ENCODE measurements around the gene PPP1R8. TPM values are rescaled to one million over a fixed set of nuclear protein-coding genes. Genes with fewer than 3 reads are reported as not detected.
A peak's percentile ranks its signal among the peaks of the same experiment; 100 is the strongest.

The PPP1R8 gene
- total RNA-seq, 1 experiment from 2014 or later = 51.1 TPM

DNA sequence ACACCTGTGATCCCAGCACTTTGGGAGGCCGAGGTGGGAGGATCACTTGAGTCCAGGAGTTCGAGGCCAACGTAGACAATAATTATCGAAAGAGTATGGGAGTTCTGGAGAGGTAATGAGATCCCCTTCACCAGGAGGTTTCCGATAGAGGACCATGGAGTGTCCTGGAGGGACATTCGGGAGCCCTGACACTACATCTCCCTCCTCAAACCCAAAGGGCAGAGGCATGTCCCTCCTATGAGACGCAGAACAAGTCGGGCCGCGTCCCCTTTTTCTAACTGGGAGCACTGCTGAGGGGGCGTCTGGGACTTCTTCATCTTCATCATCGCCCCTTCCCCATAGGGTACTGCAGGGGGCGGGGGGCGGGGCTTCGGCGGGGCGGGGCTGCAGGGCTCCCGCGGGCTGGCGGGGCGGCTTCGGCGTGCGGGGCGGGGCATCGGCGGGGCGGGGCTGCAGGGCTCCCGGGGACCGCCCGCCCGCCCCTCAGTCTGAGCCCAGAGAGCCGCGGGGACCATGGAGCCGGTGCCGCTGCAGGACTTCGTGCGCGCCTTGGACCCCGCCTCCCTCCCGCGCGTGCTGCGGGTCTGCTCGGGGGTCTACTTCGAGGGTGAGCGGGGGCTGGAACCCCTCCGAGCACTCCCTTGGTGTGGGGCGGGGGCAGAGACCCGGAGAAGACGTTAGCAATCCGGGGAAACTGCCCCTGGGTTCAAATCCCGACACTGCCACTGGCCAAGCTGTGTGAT is 41.6 kb downstream of the PPP1R8 start, which contains the start of gene THEMIS2:
TSS of gene THEMIS2 (plus strand) at position 486 of the 743 bp plus-strand sequence. CDS start at position 514, 28 bp downstream.
- POLR2A ChIA-PET = no interaction called here
- intact Hi-C loops (cut with micrococcal nuclease) = no loop called here
- BruUV-seq (replicated peaks) = no TSS peak
- Mint-ChIP-seq H3K27ac (ENCODE audit: low read depth, unreplicated experiment) (peak within 1 kb of the TSS; percentile 32), H3K36me3 (ENCODE audit: insufficient read depth, unreplicated experiment) (no peaks in the 10 kb centered on the region), H3K4me3 (ENCODE audit: unreplicated experiment) (peak within 1 kb of the TSS; percentile 63), H3K4me1 (ENCODE audit: insufficient read depth, unreplicated experiment) (peaks cover 9% of the 10 kb centered on the region), H3K9me3 (ENCODE audit: unreplicated experiment) (no peaks in the 10 kb centered on the region), H3K27me3 (ENCODE audit: insufficient read depth, unreplicated experiment) (no peaks in the 10 kb centered on the region)
- TF ChIP-seq CTCF (IDR thresholded peaks at IDR 0.05; ENCODE audit: unreplicated experiment) = no peak
- CTCF ChIA-PET = interaction anchor here (0.8 kb wide), 1 partner anchor 15 kb away, joined by 3 read pairs; no protein-coding TSS in a partner anchor
- DNase-seq (ENCODE audit: unreplicated experiment) = peak; percentile 53

- peak; percentile 52 for DNase-seq (ENCODE audit: unreplicated experiment)
- Mint-ChIP-seq H3K36me3 (ENCODE audit: insufficient read depth, unreplicated experiment) (no peaks in the 10 kb centered on the region), H3K4me3 (ENCODE audit: unreplicated experiment) (peak overlapping the region; percentile 63), H3K4me1 (ENCODE audit: insufficient read depth, unreplicated experiment) (peaks cover 9% of the 10 kb centered on the region), H3K27me3 (ENCODE audit: insufficient read depth, unreplicated experiment) (no peaks in the 10 kb centered on the region), H3K9me3 (ENCODE audit: unreplicated experiment) (no peaks in the 10 kb centered on the region), H3K27ac (ENCODE audit: low read depth, unreplicated experiment) (peak overlapping the region; percentile 32)
- ChIA-PET POLR2A (no interaction called here), CTCF (interaction anchor here (0.8 kb wide), 1 partner anchor 15 kb away, joined by 3 read pairs; no protein-coding TSS in a partner anchor)
- TF ChIP-seq CTCF (IDR thresholded peaks at IDR 0.05; ENCODE audit: unreplicated experiment) = no peak
- intact Hi-C loops (cut with micrococcal nuclease) = no loop called here
- no TSS peak for BruUV-seq (replicated peaks)
Observed at GRCh38 chr1:27872802-27873551, 42.4 kb downstream of the PPP1R8 start.

DNA sequence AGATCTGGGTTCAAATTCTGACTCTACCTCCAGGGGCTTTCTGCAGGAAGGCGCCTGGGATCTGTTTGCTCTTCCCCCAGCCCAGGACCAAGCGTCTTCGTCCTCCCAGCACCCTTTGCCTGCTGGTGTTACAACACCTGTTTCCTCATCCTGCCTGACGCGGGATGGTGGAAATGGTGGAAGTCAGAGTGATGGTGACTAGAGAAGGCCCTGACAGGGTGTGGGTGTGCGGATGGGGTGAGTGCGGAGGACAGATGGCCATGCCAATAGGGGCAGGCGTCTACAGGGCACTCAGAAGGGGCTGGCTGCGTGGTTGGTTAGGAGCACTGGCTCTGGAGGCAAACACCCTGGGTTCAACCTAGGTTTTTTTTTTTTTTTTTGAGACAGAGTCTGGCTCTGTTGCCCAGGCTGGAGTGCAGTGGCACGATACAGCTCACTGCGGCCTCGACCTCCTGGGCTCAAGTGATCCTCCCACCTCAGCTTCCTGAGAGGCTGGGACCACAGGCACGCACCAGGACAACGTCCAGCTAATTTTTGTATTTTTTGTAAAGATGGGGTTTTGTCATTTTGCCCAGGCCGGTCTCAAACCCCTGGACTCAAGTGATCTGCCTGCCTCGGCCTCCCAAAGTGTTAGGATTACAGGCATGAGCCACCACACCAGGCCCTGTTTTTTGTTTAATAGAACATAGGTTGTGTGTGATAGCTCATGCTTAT is 43.2 kb downstream of the PPP1R8 start:
- ChIA-PET CTCF (no interaction called here), POLR2A (interaction anchor here (1.9 kb wide), 1 partner anchor 17 kb away, joined by 6 read pairs; no protein-coding TSS in a partner anchor)
- Mint-ChIP-seq H3K27me3 (ENCODE audit: insufficient read depth, unreplicated experiment) (no peaks in the 10 kb centered on the region), H3K9me3 (ENCODE audit: unreplicated experiment) (no peaks in the 10 kb centered on the region), H3K4me3 (ENCODE audit: unreplicated experiment) (peak overlapping the region; percentile 63), H3K4me1 (ENCODE audit: insufficient read depth, unreplicated experiment) (peaks cover 9% of the 10 kb centered on the region), H3K36me3 (ENCODE audit: insufficient read depth, unreplicated experiment) (no peaks in the 10 kb centered on the region), H3K27ac (ENCODE audit: low read depth, unreplicated experiment) (peak overlapping the region; percentile 99)
- intact Hi-C loops (cut with micrococcal nuclease) = no loop called here
- BruUV-seq (replicated peaks) = no TSS peak
- DNase-seq (ENCODE audit: unreplicated experiment) = no peak
- no peak for TF ChIP-seq CTCF (IDR thresholded peaks at IDR 0.05; ENCODE audit: unreplicated experiment)
